IMR-90 (cell line): Measurements from ENCODE around the gene SP3. TPM values are rescaled to one million over a fixed set of nuclear protein-coding genes. Genes with fewer than 3 reads are reported as not detected.

Experiments used
- ATAC-seq: fragments of 200-7000 bp; cut with Tn5 transposase; 2 replicates; pipeline ENCODE4 v1.9.1; 2020; ENCODE audit warnings: low read depth, mild to moderate bottlenecking, moderate library complexity
- BruUV-seq: library from RNA; stranded (reverse); fragments of 400-500 nt; replicated peaks from 2 replicates; lab custom pipeline; 2021; lab: Mats Ljungman, UMichigan
- CTCF ChIA-PET: fragments of 300-600 bp; formaldehyde crosslinking; extraction: SDS; loops from one replicate; lab custom pipeline; 2021; ENCODE audit warnings: antibody characterized with exemption; lab: Yijun Ruan, JAX
- POLR2A ChIA-PET: fragments of 300-600 bp; sonication (Branson Sonifier 250); formaldehyde crosslinking; loops from one replicate; lab custom pipeline; 2022; ENCODE audit warnings: antibody characterized with exemption; ENCODE audit not compliant: unreplicated experiment; lab: Charles Lee
- DNase-seq: peaks from one replicate; pipeline ENCODE4 v3.0.0; 2013
- H2AFZ ChIP-seq: replicated peaks from 2 replicates; pipeline ENCODE3; 2013; ENCODE audit warnings: low read length, mild to moderate bottlenecking; ENCODE audit not compliant: poor library complexity
- H2AK5ac ChIP-seq: 2 replicates; pipeline ENCODE4 v1.6.1; 2013; ENCODE audit warnings: low read depth, low read length, inconsistent platforms
- H2AK9ac ChIP-seq: replicated peaks from 2 replicates; pipeline ENCODE3; 2013; ENCODE audit warnings: mild to moderate bottlenecking, low read depth, low read length, moderate library complexity; ENCODE audit not compliant: poor library complexity
- H2BK120ac ChIP-seq: 2 replicates; pipeline ENCODE4 v1.6.1; 2013; ENCODE audit warnings: low read depth, low read length, inconsistent platforms
- H2BK15ac ChIP-seq: 3 replicates; pipeline ENCODE4 v1.6.1; 2013; ENCODE audit warnings: low read depth, low read length, inconsistent platforms
- H2BK20ac ChIP-seq: 2 replicates; pipeline ENCODE4 v1.6.1; 2013; ENCODE audit warnings: low read depth, mild to moderate bottlenecking, inconsistent platforms, low read length, moderate library complexity
- H2BK5ac ChIP-seq: 2 replicates; pipeline ENCODE4 v1.6.1; 2013; ENCODE audit warnings: mild to moderate bottlenecking, low read depth, low read length, inconsistent platforms; ENCODE audit not compliant: poor library complexity, severe bottlenecking
- H3K14ac ChIP-seq: replicated peaks from 2 replicates; pipeline ENCODE4 v1.6.1; 2013; ENCODE audit warnings: low read depth, low read length, inconsistent platforms
- H3K18ac ChIP-seq: 2 replicates; pipeline ENCODE4 v1.6.1; 2013; ENCODE audit warnings: low read depth, low read length, control low read depth
- H3K23ac ChIP-seq: 2 replicates; pipeline ENCODE4 v1.6.1; 2013; ENCODE audit warnings: low read depth, low read length, inconsistent platforms
- H3K27ac ChIP-seq: 2 replicates; pipeline ENCODE4 v1.5.1; 2013; ENCODE audit warnings: mild to moderate bottlenecking, control low read depth, low read length; ENCODE audit not compliant: insufficient read depth
- H3K27me3 ChIP-seq: 2 replicates; pipeline ENCODE4 v1.6.1; 2013; ENCODE audit warnings: low read length; ENCODE audit not compliant: control insufficient read depth, insufficient read depth
- H3K36me3 ChIP-seq: 2 replicates; pipeline ENCODE4 v1.6.1; 2013; ENCODE audit warnings: low read length, mixed read lengths; ENCODE audit not compliant: control insufficient read depth, insufficient read depth
- H3K4ac ChIP-seq: 2 replicates; pipeline ENCODE4 v1.6.1; 2013; ENCODE audit warnings: low read depth, low read length, inconsistent platforms
- H3K4me1 ChIP-seq: 2 replicates; pipeline ENCODE4 v1.6.1; 2013; ENCODE audit warnings: low read length, mixed read lengths; ENCODE audit not compliant: control insufficient read depth, insufficient read depth
- H3K4me2 ChIP-seq: 2 replicates; pipeline ENCODE4 v1.6.1; 2013; ENCODE audit warnings: low read depth, mild to moderate bottlenecking, control low read depth, low read length, moderate library complexity
- H3K4me3 ChIP-seq: 2 replicates; pipeline ENCODE4 v1.5.1; 2013; ENCODE audit warnings: low read depth, mild to moderate bottlenecking, control low read depth, low read length, moderate library complexity; ENCODE audit not compliant: insufficient read depth
- H3K56ac ChIP-seq: 2 replicates; pipeline ENCODE4 v1.6.1; 2013; ENCODE audit warnings: low read length, inconsistent platforms; ENCODE audit not compliant: insufficient read depth; ENCODE audit errors: extremely low read depth
- H3K79me1 ChIP-seq, 2 experiments: 2 replicates each; pipeline ENCODE4 v1.6.1; 2013; ENCODE audit warnings: low read length in 2 of 2, inconsistent platforms in 1 of 2, low read depth in 1 of 2
- H3K9ac ChIP-seq: 2 replicates; pipeline ENCODE4 v1.6.1; 2013; ENCODE audit warnings: low read depth, low read length, control low read depth
- H3K9me1 ChIP-seq: 2 replicates; pipeline ENCODE4 v1.6.1; 2013; ENCODE audit warnings: low read length, inconsistent platforms; ENCODE audit not compliant: insufficient read depth
- H3K9me3 ChIP-seq: 2 replicates; pipeline ENCODE4 v1.6.1; 2013; ENCODE audit warnings: low read length; ENCODE audit not compliant: control insufficient read depth, insufficient read depth
- H4K20me1 ChIP-seq: 2 replicates; pipeline ENCODE4 v1.6.1; 2013; ENCODE audit warnings: low read length, inconsistent platforms; ENCODE audit not compliant: insufficient read depth
- H4K5ac ChIP-seq: 2 replicates; pipeline ENCODE4 v1.6.1; 2013; ENCODE audit warnings: mild to moderate bottlenecking, low read depth, low read length, control low read depth
- H4K8ac ChIP-seq, 2 experiments: 2 replicates each; pipeline ENCODE4 v1.6.1; 2013; ENCODE audit warnings: low read depth in 2 of 2, low read length in 2 of 2, control low read depth in 1 of 2, inconsistent platforms in 1 of 2
- H4K91ac ChIP-seq: 2 replicates; pipeline ENCODE4 v1.6.1; 2013; ENCODE audit warnings: low read depth, low read length, inconsistent platforms; ENCODE audit not compliant: insufficient read depth
- BHLHE40 ChIP-seq: fragments of 150-350 bp; IDR thresholded peaks from 2 replicates; pipeline ENCODE4 v1.6.1; 2016; ENCODE audit warnings: mild to moderate bottlenecking, low read depth, low read length
- CHD1 ChIP-seq: IDR thresholded peaks from 2 replicates; pipeline ENCODE4 v1.6.1; 2012; ENCODE audit warnings: low read depth, low read length, improper control_type of control experiment
- ELK1 ChIP-seq: fragments of 150-350 bp; IDR thresholded peaks from 2 replicates; pipeline ENCODE4 v1.6.1; 2016; ENCODE audit warnings: low read depth, mild to moderate bottlenecking, low read length, moderate library complexity, borderline replicate concordance
- MAFK ChIP-seq: IDR thresholded peaks from 2 replicates; pipeline ENCODE4 v1.6.1; 2012; ENCODE audit warnings: low read depth, low read length, improper control_type of control experiment
- MAZ ChIP-seq: IDR thresholded peaks from 2 replicates; pipeline ENCODE4 v1.6.1; 2012; ENCODE audit warnings: low read depth, mild to moderate bottlenecking, low read length, improper control_type of control experiment, moderate library complexity, borderline replicate concordance
- MXI1 ChIP-seq: IDR thresholded peaks from 2 replicates; pipeline ENCODE4 v1.6.1; 2012; ENCODE audit warnings: low read depth, mild to moderate bottlenecking, low read length, moderate library complexity, borderline replicate concordance
- NFE2L2 ChIP-seq: fragments of 150-350 bp; IDR thresholded peaks from 2 replicates; pipeline ENCODE4 v1.6.1; 2016; ENCODE audit warnings: low read depth, mild to moderate bottlenecking, low read length
- POLR2A ChIP-seq: IDR thresholded peaks from 2 replicates; pipeline ENCODE4 v1.6.1; 2012; ENCODE audit warnings: mild to moderate bottlenecking, low read depth, low read length
- RCOR1 ChIP-seq: IDR thresholded peaks from 2 replicates; pipeline ENCODE4 v1.6.1; 2012; ENCODE audit warnings: mild to moderate bottlenecking, low read length, improper control_type of control experiment; ENCODE audit not compliant: insufficient replicate concordance
- RFX5 ChIP-seq: IDR thresholded peaks from 2 replicates; pipeline ENCODE4 v1.8.0; 2012; ENCODE audit warnings: low read depth, mild to moderate bottlenecking, low read length, moderate library complexity
- SMC3 ChIP-seq: fragments of 150-350 bp; IDR thresholded peaks from 2 replicates; pipeline ENCODE4 v1.6.1; 2016; ENCODE audit warnings: low read depth, mild to moderate bottlenecking, antibody characterized with exemption, low read length, moderate library complexity
- USF2 ChIP-seq: fragments of 150-350 bp; IDR thresholded peaks from 2 replicates; pipeline ENCODE4 v1.6.1; 2017; ENCODE audit warnings: mild to moderate bottlenecking, antibody characterized with exemption, low read length, low read depth
- WGBS, 2 experiments: methylation state at CpG; one replicate each; pipeline versions ENCODE4 v1.1.5 to v1.1.7; 2013; ENCODE audit warnings: missing lambda C conversion rate in 2 of 2; ENCODE audit not compliant: insufficient read length in 1 of 2; ENCODE audit errors: extremely low coverage in 2 of 2; 5-methylcytosine and 5-hydroxymethylcytosine counted together
- dilution Hi-C: fragments of 300-500 bp; cut with HindIII; formaldehyde crosslinking; loops from one replicate; pipeline ENCODE4 v1.14.3; 2018; ENCODE audit warnings: low sequenced_read_pairs; ENCODE audit not compliant: unreplicated experiment
- in situ Hi-C: fragments of 300-500 bp; cut with MboI; formaldehyde crosslinking; loops from 3 replicates; pipeline ENCODE4 v1.14.3; 2019; ENCODE audit warnings: low sequenced_read_pairs, inconsistent platforms, mixed read lengths
- intact Hi-C: fragments of 100-400 bp; cut with micrococcal nuclease; formaldehyde crosslinking; loops from 2 replicates; pipeline ENCODE4 v1.10.0; 2022
- polyA plus RNA-seq, 3 experiments: library from polyadenylated mRNA; depleted of rRNA; stranded (reverse); fragments of >200 nt; gene quantifications; 2 replicates each; pipeline ENCODE4 v1.2.3, GENCODE V29; 2012; ENCODE audit warnings: low replicate concordance in 1 of 3
- total RNA-seq: library from RNA; depleted of rRNA; stranded (reverse); fragments of >200 nt; gene quantifications from 2 replicates; pipeline ENCODE4 v1.2.3, GENCODE V29; 2012
- TF ChIP-seq, protein P1 (sequence below): conservative IDR thresholded peaks from 2 replicates; pipeline ENCODE4 v1.5.1; 2012; ENCODE audit warnings: mild to moderate bottlenecking, low read depth, low read length, improper control_type of control experiment

The SP3 gene
- total and polyA plus RNA-seq, 2 of the 4 experiments (the other 2 are of a cell fraction): 26.7 to 136 TPM

DNA sequence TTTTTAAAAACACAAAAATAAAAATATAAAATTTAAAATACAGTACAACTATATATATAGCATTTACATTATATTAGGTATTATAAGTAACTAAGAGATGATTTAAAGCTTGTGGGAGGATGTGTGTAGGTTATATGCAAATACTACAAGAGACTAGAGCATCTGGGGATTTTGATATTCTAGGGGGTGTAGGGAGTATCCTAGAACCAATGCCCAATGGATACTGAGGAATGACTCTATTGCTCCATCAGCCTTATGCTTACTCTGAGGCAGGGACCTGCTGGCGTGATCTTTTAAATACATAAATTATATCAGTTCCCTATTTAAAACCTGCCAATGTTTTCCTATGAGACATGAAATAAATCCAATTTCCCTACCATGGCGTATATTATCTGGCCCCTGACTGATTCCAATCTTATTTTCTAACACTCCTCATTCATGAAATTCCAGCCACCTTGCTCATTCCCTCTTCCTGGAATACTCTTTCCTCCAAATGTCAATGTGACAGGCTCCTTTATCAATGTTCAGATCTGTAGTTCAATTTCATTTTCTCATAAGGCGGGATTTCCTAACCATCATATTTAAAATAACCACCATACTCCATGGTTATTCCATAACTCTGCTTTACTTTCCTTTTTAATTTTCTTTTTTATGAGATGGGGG is 22.2 kb downstream of the SP3 start:
- ChIA-PET CTCF (no interaction called here), POLR2A (no interaction called here)
- no peak overlapping the region for H2BK20ac ChIP-seq
- no peak overlapping the region for H3K9ac ChIP-seq
- no peak overlapping the region for H3K14ac ChIP-seq
- H3K23ac ChIP-seq: no peak overlapping the region
- no peak overlapping the region for H3K18ac ChIP-seq
- peaks cover 7% of the 10 kb centered on the region for H3K36me3 ChIP-seq
- H3K27me3 ChIP-seq: no peaks in the 10 kb centered on the region
- H3K56ac ChIP-seq: no peak overlapping the region
- no peak overlapping the region for H2AFZ ChIP-seq
- peaks cover 9 to 66% of the 10 kb centered on the region in 2 experiments for H3K79me1 ChIP-seq
- intact Hi-C loops (loop anchor here (10.0 kb wide), 1 partner anchor 288 kb away; no protein-coding TSS in a partner anchor), dilution Hi-C loops (no loop called here), in situ Hi-C loops (no loop called here)
- WGBS, 2 experiments: 83% methylated on average over 1 of the region's 3 CpGs; no CpG with 5 or more reads in 1 of the 2 experiments
- H3K9me3 ChIP-seq: no peaks in the 10 kb centered on the region
- no peak overlapping the region for H4K91ac ChIP-seq
- H2AK5ac ChIP-seq: no peak overlapping the region
- DNase-seq (no peak), ATAC-seq (no peak)
- TF ChIP-seq MAFK: no peak
- no peak for TF ChIP-seq USF2
- no peak for TF ChIP-seq MAZ
- no peak for TF ChIP-seq CHD1
- no peak for TF ChIP-seq POLR2A
- TF ChIP-seq RFX5: no peak
- TF ChIP-seq BHLHE40: no peak
- no peak for TF ChIP-seq MXI1
- TF ChIP-seq RCOR1: no peak
- no peak for TF ChIP-seq SMC3
- TF ChIP-seq, protein P1, sequence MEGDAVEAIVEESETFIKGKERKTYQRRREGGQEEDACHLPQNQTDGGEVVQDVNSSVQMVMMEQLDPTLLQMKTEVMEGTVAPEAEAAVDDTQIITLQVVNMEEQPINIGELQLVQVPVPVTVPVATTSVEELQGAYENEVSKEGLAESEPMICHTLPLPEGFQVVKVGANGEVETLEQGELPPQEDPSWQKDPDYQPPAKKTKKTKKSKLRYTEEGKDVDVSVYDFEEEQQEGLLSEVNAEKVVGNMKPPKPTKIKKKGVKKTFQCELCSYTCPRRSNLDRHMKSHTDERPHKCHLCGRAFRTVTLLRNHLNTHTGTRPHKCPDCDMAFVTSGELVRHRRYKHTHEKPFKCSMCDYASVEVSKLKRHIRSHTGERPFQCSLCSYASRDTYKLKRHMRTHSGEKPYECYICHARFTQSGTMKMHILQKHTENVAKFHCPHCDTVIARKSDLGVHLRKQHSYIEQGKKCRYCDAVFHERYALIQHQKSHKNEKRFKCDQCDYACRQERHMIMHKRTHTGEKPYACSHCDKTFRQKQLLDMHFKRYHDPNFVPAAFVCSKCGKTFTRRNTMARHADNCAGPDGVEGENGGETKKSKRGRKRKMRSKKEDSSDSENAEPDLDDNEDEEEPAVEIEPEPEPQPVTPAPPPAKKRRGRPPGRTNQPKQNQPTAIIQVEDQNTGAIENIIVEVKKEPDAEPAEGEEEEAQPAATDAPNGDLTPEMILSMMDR: no peak
- no peak for TF ChIP-seq NFE2L2
- no peak for TF ChIP-seq ELK1
- no peak overlapping the region for H2BK5ac ChIP-seq
- no peak overlapping the region for H3K4me2 ChIP-seq
- H2AK9ac ChIP-seq: no peak overlapping the region
- peaks cover 4% of the 10 kb centered on the region for H3K4me1 ChIP-seq
- H2BK15ac ChIP-seq: no peak overlapping the region
- H2BK120ac ChIP-seq: no peak overlapping the region
- H4K5ac ChIP-seq: no peak overlapping the region
- H4K20me1 ChIP-seq: peaks cover 85% of the 10 kb centered on the region
- H3K27ac ChIP-seq: no peak overlapping the region
- peaks cover 10% of the 10 kb centered on the region; the same call in 1 of the 2 replicates for H3K9me1 ChIP-seq
- no peak overlapping the region for H3K4ac ChIP-seq
- no peak overlapping the region for H3K4me3 ChIP-seq
- no TSS peak for BruUV-seq
- no peak overlapping the region for H4K8ac ChIP-seq
